H1 (cell line): ENCODE measurements around the gene ALG14. TPM values are rescaled to one million over a fixed set of nuclear protein-coding genes. Genes with fewer than 3 reads are reported as not detected.

ENCODE experiments used
- CTCF ChIA-PET: fragments of 300-600 bp; sonication (Branson Sonifier 250); formaldehyde crosslinking; loops from one replicate; lab custom pipeline; 2021; ENCODE audit not compliant: partially characterized antibody; lab: Charles Lee
- POLR2A ChIA-PET: fragments of 300-600 bp; sonication (Branson Sonifier 250); formaldehyde crosslinking; loops from one replicate; lab custom pipeline; 2021; ENCODE audit warnings: inconsistent platforms; ENCODE audit not compliant: partially characterized antibody; lab: Charles Lee
- DNase-seq, 2 experiments: peaks; one replicate each; pipeline versions ENCODE4 v3.0.0 to v3.0.0-alpha.2; 2010 to 2022; ENCODE audit warnings: low spot score in 2 of 2, low read depth in 1 of 2, mixed read lengths in 1 of 2
- FAIRE-seq: peaks from 2 replicates; lab custom pipeline; 2011; peaks lifted over from hg19 to GRCh38; lab: Jason Lieb, UNC
- H2AFZ ChIP-seq: 2 replicates; pipeline ENCODE4 v1.8.1; 2012; ENCODE audit warnings: low read length, inconsistent platforms
- H2AK5ac ChIP-seq: 2 replicates; pipeline ENCODE4 v1.6.1; 2013; ENCODE audit warnings: low read depth, low read length
- H2BK120ac ChIP-seq: replicated peaks from 2 replicates; pipeline ENCODE3; 2013; ENCODE audit warnings: low read depth, low read length, inconsistent platforms
- H2BK12ac ChIP-seq: 2 replicates; pipeline ENCODE4 v1.6.1; 2013; ENCODE audit warnings: low read depth, low read length
- H2BK15ac ChIP-seq: 2 replicates; pipeline ENCODE4 v1.6.1; 2013; ENCODE audit warnings: low read length
- H2BK20ac ChIP-seq: 2 replicates; pipeline ENCODE4 v1.6.1; 2013; ENCODE audit warnings: low read length
- H2BK5ac ChIP-seq: 2 replicates; pipeline ENCODE4 v1.6.1; 2013; ENCODE audit warnings: low read depth, low read length
- H3K14ac ChIP-seq: 2 replicates; pipeline ENCODE4 v1.6.1; 2013; ENCODE audit warnings: inconsistent platforms; ENCODE audit not compliant: insufficient read length
- H3K18ac ChIP-seq: 2 replicates; pipeline ENCODE4 v1.6.1; 2013; ENCODE audit warnings: low read length; ENCODE audit errors: extremely low read depth
- H3K23ac ChIP-seq: 2 replicates; pipeline ENCODE4 v1.6.1; 2013; ENCODE audit warnings: inconsistent platforms; ENCODE audit not compliant: insufficient read length
- H3K23me2 ChIP-seq: 2 replicates; pipeline ENCODE4 v1.6.1; 2013; ENCODE audit warnings: low read depth, low read length
- H3K27ac ChIP-seq: 2 replicates; pipeline ENCODE4 v1.6.1; 2011; ENCODE audit warnings: low read depth, low read length, inconsistent platforms
- H3K27me3 ChIP-seq, 4 experiments: replicated peaks in 1 of 4; 1 replicate in 1 of 4; 2 replicates in 3 of 4; pipeline versions ENCODE4 v1.6.1 to v1.8.1; 2011 to 2013; ENCODE audit warnings: low read length in 3 of 4, mild to moderate bottlenecking in 3 of 4, inconsistent platforms in 2 of 4, mixed read lengths in 2 of 4, moderate library complexity in 1 of 4; ENCODE audit not compliant: control insufficient read depth in 3 of 4, insufficient read depth in 3 of 4; ENCODE audit errors: extremely low read depth in 1 of 4
- H3K36me3 ChIP-seq, 4 experiments: 2 replicates each; pipeline versions ENCODE4 v1.6.1 to v1.8.1; 2011 to 2013; ENCODE audit warnings: mild to moderate bottlenecking in 4 of 4, low read length in 3 of 4, moderate library complexity in 2 of 4, control low read depth in 1 of 4, inconsistent platforms in 1 of 4; ENCODE audit not compliant: insufficient read depth in 4 of 4, control insufficient read depth in 2 of 4
- H3K4ac ChIP-seq: replicated peaks from 2 replicates; pipeline ENCODE3; 2013; ENCODE audit warnings: low read length, low read depth, mixed read lengths, inconsistent platforms; ENCODE audit not compliant: insufficient read length
- H3K4me1 ChIP-seq, 4 experiments: replicated peaks in 1 of 4; 1 replicate in 1 of 4; 2 replicates in 3 of 4; pipeline versions ENCODE4 v1.6.1 to v1.8.1; 2011 to 2013; ENCODE audit warnings: low read length in 3 of 4, inconsistent platforms in 2 of 4, mixed read lengths in 1 of 4; ENCODE audit not compliant: insufficient read depth in 4 of 4, control insufficient read depth in 3 of 4
- H3K4me2 ChIP-seq, 2 experiments: 2 replicates each; pipeline versions ENCODE4 v1.6.1 to v1.8.1; 2011 to 2013; ENCODE audit warnings: low read depth in 2 of 2, low read length in 2 of 2, control low read depth in 1 of 2, inconsistent platforms in 1 of 2, mild to moderate bottlenecking in 1 of 2; ENCODE audit not compliant: insufficient read depth in 1 of 2
- H3K4me3 ChIP-seq, 4 experiments: fragments of 200-600, 300-600 bp in 1 of 4; sonication (generic), shearing (Covaris generic), sonication (Bioruptor Twin) in 1 of 4; 2 replicates each; pipeline versions ENCODE4 v1.5.1 to v1.8.1; 2011 to 2016; ENCODE audit warnings: low read length in 4 of 4, low read depth in 3 of 4, control low read depth in 2 of 4, inconsistent platforms in 2 of 4, mild to moderate bottlenecking in 2 of 4, mixed read lengths in 1 of 4, moderate library complexity in 1 of 4; ENCODE audit not compliant: insufficient read depth in 2 of 4; ENCODE audit errors: extremely low read depth in 1 of 4
- H3K56ac ChIP-seq: replicated peaks from 2 replicates; pipeline ENCODE3; 2013; ENCODE audit warnings: low read depth, mild to moderate bottlenecking, mixed read lengths, low read length, inconsistent platforms; ENCODE audit not compliant: insufficient read length
- H3K79me1 ChIP-seq: 2 replicates; pipeline ENCODE4 v1.6.1; 2013; ENCODE audit warnings: low read depth, low read length, control low read depth
- H3K79me2 ChIP-seq, 2 experiments: 2 replicates each; pipeline versions ENCODE4 v1.6.1 to v1.8.1; 2012 to 2013; ENCODE audit warnings: low read length in 2 of 2, mild to moderate bottlenecking in 2 of 2, inconsistent platforms in 1 of 2; ENCODE audit not compliant: insufficient read depth in 2 of 2, control insufficient read depth in 1 of 2
- H3K9ac ChIP-seq, 4 experiments: replicated peaks in 1 of 4; 1 replicate in 1 of 4; 2 replicates in 3 of 4; pipeline versions ENCODE4 v1.6.1 to v1.8.1; 2011 to 2013; ENCODE audit warnings: low read depth in 3 of 4, low read length in 3 of 4, control low read depth in 2 of 4, mild to moderate bottlenecking in 2 of 4, moderate library complexity in 2 of 4, inconsistent platforms in 1 of 4; ENCODE audit errors: extremely low read depth in 1 of 4
- H3K9me3 ChIP-seq, 2 experiments: 2 replicates each; pipeline versions ENCODE4 v1.6.1 to v1.8.1; 2012 to 2013; ENCODE audit warnings: mild to moderate bottlenecking in 2 of 2, moderate library complexity in 2 of 2, control low read depth in 1 of 2, inconsistent platforms in 1 of 2, low read depth in 1 of 2, low read length in 1 of 2, mixed read lengths in 1 of 2; ENCODE audit not compliant: insufficient read depth in 2 of 2
- H4K20me1 ChIP-seq, 2 experiments: replicated peaks in 1 of 2; 2 replicates each; pipeline versions ENCODE3 to v1.8.1; 2011 to 2013; ENCODE audit warnings: inconsistent platforms in 2 of 2, low read length in 2 of 2, mild to moderate bottlenecking in 1 of 2; ENCODE audit not compliant: insufficient read depth in 2 of 2, control insufficient read depth in 1 of 2
- H4K5ac ChIP-seq: 2 replicates; pipeline ENCODE4 v1.6.1; 2013; ENCODE audit warnings: low read length, low read depth, mixed read lengths, inconsistent platforms; ENCODE audit not compliant: insufficient read length
- H4K8ac ChIP-seq: 2 replicates; pipeline ENCODE4 v1.8.0; 2013; ENCODE audit warnings: mild to moderate bottlenecking, moderate library complexity, low read length, inconsistent platforms; ENCODE audit not compliant: insufficient read depth; ENCODE audit errors: extremely low read depth
- H4K91ac ChIP-seq: replicated peaks from 2 replicates; pipeline ENCODE3; 2013; ENCODE audit warnings: low read length, mixed read lengths, inconsistent platforms; ENCODE audit not compliant: insufficient read length
- HDAC6 ChIP-seq: IDR thresholded peaks from one replicate; pipeline ENCODE4 v1.7.1; 2012; ENCODE audit warnings: low read depth, mild to moderate bottlenecking, inconsistent platforms, low read length, moderate library complexity
- WGBS, 2 experiments: shearing (Covaris generic) in 1 of 2; methylation state at CpG; one replicate each; pipeline versions ENCODE4 v1.1.6 to v1.1.7; 2013 to 2015; ENCODE audit warnings: low lambda C conversion rate in 2 of 2, mixed read lengths in 2 of 2, inconsistent platforms in 1 of 2, low coverage in 1 of 2, missing lambda C conversion rate in 1 of 2; ENCODE audit not compliant: insufficient replicate concordance in 2 of 2, insufficient coverage in 1 of 2, insufficient read length in 1 of 2; ENCODE audit errors: extremely low coverage in 1 of 2, missing lambda C conversion rate in 1 of 2; 5-methylcytosine and 5-hydroxymethylcytosine counted together
- polyA plus RNA-seq, 7 experiments: library from polyadenylated mRNA; depleted of rRNA in 3 of 7; stranded (reverse) in 5 of 7; unstranded in 2 of 7; fragments of >200 nt in 5 of 7; fragments of 200-250 nt in 2 of 7; gene quantifications; 1 replicate in 5 of 7; 2 replicates in 1 of 7; 4 replicates in 1 of 7; pipeline versions ENCODE4 v1.2.1 to v1.2.3, GENCODE V29; 2011 to 2013; ENCODE audit warnings: missing spikeins in 2 of 7, mixed read lengths in 2 of 7
- total RNA-seq: library from RNA; stranded (reverse); fragmentation: NEBNext Ultra II Directional; extraction: Animal tissue kit (Norgen Biotek cat#: 25700); gene quantifications from 2 replicates; pipeline ENCODE4 v1.2.1, GENCODE V29; 2021
- TF ChIP-seq, protein P1 (sequence below): IDR thresholded peaks from 2 replicates; pipeline ENCODE4 v1.6.1; 2012; ENCODE audit warnings: inconsistent platforms

The ALG14 gene
- total and polyA plus RNA-seq, 2 of the 8 experiments (the other 6 are each of a cell fraction or from before 2014, with no cell fraction given): 0.95 to 1.3 TPM

DNA sequence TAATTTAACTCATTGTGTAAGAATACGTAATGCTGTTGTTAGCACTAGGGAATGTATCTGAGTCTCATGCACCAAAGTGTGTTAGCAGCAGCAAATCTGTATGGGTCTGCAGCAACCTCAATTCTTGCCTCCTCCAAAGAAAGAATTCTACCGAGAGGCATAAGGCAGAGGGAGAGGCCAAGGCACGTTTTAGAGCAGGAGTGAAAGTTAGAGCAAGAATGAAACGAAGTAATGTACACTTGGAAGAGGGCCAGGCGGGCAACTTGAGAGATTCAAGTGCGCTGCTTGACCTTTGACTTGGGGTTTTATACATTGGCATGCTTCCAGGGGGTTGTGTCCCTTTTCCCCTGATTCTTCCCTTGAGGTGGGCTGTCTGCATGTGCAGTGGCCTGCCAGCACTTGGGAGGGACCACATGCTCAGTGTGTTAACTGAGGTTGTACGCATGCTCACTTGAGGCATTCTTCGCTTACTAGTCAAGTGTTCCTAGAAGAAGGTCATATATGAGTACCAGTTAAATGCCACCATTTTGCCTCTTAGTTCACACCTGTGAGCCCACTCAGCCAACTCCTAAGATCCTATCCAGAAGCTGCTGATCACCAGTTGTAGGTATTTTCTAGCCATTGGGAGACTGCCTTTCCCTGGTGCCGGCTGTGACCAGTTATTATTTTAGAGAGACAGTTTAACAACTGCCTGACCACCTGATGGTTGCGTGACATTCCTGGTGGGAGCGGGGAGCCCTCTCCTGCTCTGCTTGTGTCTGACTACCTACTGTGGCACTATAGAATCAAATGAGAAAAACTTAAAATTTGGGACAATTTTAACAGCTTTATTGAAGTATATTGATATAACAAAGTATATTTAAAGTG, 143.2 kb downstream of the ALG14 start:
- Histone ChIP-seq H2BK120ac (no peak overlapping the region), H3K27ac (no peak overlapping the region), H4K8ac (no peak overlapping the region), H4K91ac (no peak overlapping the region), H3K23me2 (peaks cover 7% of the 10 kb centered on the region), H3K18ac (0 out of 2 replicates have a peak overlapping the region, but pooled peaks have one; percentile 39), H4K20me1 (peaks cover 7 to 8% of the 10 kb centered on the region in 2 experiments), H3K79me1 (peaks cover 6% of the 10 kb centered on the region), H2BK5ac (no peak overlapping the region), H2AFZ (no peak overlapping the region), H2BK15ac (no peak overlapping the region), H2BK20ac (no peak overlapping the region), H4K5ac (no peak overlapping the region), H3K4ac (no peak overlapping the region), H2AK5ac (no peak overlapping the region), H3K4me2 (peak overlapping the region; percentile 76 to 85), H2BK12ac (no peak overlapping the region; the same call in 1 of the 2 replicates), H3K27me3 (no peaks in the 10 kb centered on the region), H3K4me1 (peaks cover under 1 to 15% (median 11%) of the 10 kb centered on the region in 4 experiments; a peak in 4 of 7 replicates), H3K36me3 (peaks cover 0 to 6% (median 2%) of the 10 kb centered on the region in 4 experiments; a peak in 3 of 8 replicates), H3K79me2 (peaks cover 7 to 45% of the 10 kb centered on the region in 2 experiments), H3K56ac (no peak overlapping the region), H3K4me3 (peak overlapping the region in 3 of 4 experiments; percentile 5 to 98 (median 12); a peak in 3 of 8 replicates), H3K9me3 (no peaks in the 10 kb centered on the region), H3K9ac (no peak overlapping the region), H3K23ac (no peak overlapping the region), H3K14ac (no peak overlapping the region)
- TF ChIP-seq HDAC6: no peak
- TF ChIP-seq, protein P1, sequence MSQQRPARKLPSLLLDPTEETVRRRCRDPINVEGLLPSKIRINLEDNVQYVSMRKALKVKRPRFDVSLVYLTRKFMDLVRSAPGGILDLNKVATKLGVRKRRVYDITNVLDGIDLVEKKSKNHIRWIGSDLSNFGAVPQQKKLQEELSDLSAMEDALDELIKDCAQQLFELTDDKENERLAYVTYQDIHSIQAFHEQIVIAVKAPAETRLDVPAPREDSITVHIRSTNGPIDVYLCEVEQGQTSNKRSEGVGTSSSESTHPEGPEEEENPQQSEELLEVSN: 0 out of 2 replicates have a peak, but pooled peaks have one; percentile 26
- FAIRE-seq (no peak), DNase-seq (no peak)
- ChIA-PET CTCF (no interaction called here), POLR2A (interaction anchor here (1.0 kb wide), 1 partner anchor 19 kb away, joined by 3 read pairs; no protein-coding TSS in a partner anchor)
- 89% methylated on average over 11 of the region's 11 CpGs; no CpG with 5 or more reads in 1 of the 2 experiments for WGBS, 2 experiments
